Iris pigment epithelial cell (primary cell): ENCODE results near the gene TMEM52B.
A peak's percentile ranks its signal among the peaks of the same experiment; 100 is the strongest.
"Not testable (repeated sequence)": the region's sequence is repeated elsewhere in the genome, so short reads cannot be mapped to it uniquely, and the experiment has no call there.

Source experiments
- DNase-seq: peaks from one replicate; pipeline ENCODE4 v3.0.0-alpha.2; 2011; ENCODE audit warnings: low read depth

TMEM52B gene

DNA sequence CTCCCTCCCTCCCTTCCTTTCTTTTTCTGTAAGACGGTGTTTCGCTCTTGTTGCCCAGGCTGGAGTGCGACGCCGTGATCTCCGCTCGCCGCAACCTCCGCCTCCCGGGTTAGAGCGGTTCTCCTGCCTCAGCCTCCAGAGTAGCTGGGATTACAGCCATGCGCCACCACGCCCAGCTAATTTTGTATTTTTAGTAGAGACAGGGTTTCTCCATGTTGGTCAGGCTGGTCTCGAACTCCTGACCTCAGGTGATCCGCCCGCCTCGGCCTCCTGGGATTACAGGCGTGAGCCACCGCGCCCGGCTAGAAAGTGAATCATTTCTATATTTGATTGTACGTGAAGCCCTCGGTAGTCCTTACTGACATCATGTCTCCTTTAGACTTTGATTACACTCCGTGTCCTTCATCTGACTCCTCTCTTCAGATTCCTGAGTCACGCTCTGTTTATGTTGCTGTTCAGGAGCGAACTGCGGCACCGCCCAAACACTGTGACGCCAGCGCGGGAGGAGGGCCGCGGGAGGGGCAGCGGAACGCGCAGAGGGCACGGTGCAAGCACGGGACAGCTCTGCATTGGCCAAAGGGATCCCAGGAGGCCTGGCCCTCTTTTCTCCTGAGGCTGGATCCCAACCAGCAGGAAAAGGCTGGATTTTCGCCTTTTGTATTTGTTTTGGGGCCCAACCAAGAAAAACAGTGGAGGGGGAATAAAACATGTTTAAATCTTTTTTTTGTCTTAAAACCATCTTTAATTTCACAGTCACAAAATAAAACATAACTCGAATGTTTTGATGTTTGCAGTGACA, 33.3 kb downstream of the TMEM52B start:
- peak; percentile 100 for DNase-seq

DNA sequence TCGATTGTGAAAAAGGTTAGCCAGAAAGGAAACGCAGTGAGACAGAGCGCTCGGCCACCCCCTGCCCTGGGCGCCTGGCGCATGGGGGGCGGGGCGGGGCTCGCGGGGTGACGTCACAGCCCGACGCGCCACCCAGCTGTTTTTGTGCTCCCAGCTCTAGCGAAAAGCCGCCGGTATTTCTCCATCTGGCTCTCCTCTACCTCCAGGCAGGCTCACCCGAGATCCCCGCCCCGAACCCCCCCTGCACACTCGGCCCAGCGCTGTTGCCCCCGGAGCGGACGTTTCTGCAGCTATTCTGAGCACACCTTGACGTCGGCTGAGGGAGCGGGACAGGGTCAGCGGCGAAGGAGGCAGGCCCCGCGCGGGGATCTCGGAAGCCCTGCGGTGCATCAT, 33.9 kb downstream of the TMEM52B start, which contains the start of gene GABARAPL1:
TSS of gene GABARAPL1 (plus strand) at position 139 of the 393 bp plus-strand sequence. CDS start at position 392, 253 bp downstream.
- DNase-seq: peak; percentile 87

DNA sequence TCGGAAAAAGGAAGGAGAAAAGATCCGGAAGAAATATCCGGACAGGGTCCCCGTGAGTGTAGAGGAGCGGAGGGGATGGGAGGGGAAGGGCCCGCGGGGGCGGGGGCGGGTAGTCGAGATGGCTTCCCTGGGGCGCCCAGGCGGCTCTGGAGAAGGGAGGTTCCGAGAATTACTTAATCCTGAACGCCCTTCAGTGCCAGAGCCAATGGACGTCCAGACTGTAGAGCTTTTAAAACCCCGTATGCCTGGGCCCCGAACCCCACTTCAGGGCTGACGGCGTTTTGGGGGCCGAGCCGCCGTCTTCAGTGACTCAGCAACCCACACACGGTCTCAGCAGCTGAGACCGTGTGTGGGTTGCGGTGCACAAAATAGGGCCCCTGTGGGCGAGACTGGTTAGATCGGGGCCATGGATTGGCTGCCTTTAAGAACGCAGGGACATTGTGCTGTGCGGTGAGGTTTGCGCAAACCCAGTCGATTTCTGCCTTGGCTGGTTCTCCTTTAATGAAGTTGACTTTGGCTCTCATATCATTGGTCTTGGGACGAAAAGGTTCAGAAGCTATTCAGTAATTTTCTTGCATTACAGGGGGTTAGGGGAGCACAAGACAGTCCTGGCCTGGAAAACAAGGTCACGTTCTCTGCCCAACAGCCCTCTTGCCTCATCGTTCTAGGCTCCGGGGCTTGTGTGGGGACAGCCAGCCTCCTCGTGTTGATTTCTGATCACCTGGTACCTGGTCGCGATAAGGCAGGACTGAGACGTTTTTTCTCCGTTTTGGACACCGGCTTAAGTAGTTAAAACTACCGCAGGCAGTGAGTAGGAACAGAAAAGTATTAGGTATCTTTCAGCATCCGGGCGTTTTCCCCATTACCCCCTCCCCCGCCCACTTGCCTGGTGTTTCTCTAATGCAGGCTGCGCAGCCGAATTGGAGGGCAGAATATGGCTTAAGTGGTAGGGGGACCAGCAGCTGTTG, 34.6 kb downstream of the TMEM52B start:
- peak; percentile 96 for DNase-seq

DNA sequence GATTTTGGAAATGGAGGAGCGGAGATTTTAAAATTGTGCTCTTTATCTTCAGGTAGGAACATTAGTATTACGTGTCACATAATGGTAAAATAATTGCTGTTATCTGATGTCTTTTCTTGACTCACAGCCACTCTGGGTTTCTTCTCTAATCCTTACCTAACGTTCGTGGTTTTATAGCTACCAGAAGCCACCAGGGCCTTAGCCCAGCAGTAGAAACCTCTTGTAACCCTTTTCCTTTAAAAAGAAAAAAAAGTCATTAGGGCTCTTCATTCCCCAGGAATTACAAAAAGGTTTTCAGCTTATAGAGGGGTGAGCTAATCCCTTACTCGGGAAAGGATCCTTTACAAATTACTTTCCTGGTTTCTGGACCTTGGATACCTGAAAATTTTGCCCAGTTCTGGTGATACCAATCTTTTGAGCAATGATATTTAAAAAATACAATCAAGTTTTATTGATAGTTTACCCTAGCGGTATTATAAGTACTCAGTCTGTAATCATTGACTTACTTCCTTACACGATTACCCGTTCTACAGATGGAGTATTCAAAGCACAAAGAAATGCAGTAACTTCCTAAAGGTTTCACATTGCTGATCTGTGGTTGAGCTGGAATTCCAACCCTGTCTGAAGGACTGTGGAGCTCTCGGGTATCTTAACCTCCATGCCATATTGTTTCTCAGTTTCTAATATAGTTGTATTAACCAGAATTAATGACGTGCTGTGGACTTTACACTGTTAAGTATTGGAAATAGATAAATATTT, 35.5 kb downstream of the TMEM52B start:
- peak; percentile 88 for DNase-seq

DNA sequence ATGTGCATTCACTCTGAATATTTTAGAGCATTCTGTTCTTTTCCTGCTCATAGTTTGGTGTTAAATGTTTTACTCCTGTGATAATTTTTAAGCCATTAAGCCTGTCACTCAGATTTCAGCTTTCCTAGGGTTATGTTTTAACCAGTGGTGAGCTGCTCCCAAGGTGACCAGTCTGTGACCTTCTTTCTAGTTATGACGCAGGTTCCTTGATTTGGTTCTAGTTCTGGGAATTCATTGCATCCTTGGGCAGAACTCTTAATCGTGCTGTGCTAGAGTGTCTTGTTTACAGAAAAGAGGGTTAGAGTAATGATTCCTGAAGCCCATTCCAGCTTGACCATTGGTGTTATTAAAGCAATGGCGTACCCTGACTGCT, 36.0 kb downstream of the TMEM52B start:
- peak; percentile 63 for DNase-seq

DNA sequence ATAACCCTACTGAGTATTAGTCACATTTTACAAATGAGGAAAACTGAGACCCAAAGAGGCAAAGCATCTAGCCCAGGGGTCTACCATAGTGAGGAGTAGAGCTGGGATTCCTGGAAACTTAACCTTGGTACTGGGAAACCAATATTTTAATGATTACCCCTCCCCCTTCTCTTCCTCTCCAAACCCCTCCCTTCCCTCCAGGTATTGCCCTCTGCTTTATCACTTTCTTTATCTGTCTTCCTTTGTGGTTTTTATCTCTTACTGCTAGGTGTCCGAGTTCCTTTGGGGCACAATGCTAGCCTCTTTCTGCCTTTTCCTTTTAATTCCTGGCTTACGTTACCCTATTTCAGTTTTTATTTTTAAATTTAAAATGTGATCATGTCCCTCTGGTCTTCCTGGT, 36.6 kb downstream of the TMEM52B start:
- no peak for DNase-seq

DNA sequence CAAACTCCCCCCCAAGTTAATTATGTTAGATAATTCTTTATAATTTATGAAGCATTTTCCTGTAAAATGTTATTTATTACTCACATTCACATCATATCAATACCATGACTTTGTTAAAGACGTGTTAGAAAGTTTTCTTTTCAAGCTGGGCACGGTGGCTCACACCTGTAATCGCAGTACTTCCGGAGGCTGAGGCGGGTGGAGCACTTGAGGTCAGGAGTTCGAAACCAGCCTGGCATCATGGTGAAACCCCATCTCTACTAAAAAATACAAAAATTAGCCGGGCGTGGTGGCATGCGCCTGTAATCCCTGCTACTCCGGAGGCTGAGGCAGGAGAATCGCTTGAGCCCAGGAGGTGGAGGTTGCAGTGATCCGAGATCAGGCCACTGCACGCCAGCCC, 37.1 kb downstream of the TMEM52B start:
- DNase-seq: not testable (repeated sequence)

DNA sequence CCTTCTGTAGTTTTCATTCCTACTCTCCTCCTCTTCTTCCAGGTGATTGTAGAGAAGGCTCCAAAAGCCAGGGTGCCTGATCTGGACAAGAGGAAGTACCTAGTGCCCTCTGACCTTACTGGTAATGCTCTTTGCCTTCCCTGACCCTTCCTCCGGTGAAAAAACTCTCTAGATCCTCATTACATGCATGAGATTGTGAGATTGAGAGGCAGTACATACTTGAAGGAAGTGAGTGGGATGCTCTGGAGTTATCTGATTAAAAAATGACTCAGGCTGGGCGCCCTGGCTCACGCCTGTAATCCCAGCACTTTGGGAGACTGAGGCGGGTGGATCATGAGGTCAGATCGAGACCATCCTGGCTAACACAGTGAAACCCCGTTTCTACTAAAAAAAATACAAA, 39.2 kb downstream of the TMEM52B start:
- DNase-seq: no peak

DNA sequence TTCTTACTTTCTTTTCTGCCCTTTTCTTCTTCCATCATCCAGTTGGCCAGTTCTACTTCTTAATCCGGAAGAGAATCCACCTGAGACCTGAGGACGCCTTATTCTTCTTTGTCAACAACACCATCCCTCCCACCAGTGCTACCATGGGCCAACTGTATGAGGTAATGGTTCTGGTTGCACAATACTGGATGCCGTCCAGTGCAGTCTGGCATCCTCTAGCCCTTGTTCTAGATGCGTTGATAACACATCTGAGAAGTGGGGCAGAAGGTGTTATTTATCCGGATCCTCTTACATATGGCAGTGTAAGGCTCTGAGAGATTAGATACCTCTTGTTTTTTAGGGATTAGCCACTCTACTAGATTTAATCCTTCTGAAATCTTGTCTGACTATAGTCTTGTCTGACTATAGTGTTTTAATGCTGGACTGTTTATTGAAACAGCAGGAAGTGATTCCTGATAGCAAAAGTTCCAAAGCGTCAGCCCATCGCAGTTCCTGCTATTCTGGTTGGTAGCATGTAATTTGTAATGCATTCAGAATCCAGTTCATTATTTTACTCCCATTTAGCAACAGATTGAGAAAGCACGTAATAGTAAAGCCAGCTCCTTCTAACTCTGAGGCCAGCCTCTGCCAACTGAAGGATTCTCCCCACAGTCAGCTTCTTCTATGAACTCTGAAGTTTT, 41.7 kb downstream of the TMEM52B start:
- peak; percentile 94 for DNase-seq

DNA sequence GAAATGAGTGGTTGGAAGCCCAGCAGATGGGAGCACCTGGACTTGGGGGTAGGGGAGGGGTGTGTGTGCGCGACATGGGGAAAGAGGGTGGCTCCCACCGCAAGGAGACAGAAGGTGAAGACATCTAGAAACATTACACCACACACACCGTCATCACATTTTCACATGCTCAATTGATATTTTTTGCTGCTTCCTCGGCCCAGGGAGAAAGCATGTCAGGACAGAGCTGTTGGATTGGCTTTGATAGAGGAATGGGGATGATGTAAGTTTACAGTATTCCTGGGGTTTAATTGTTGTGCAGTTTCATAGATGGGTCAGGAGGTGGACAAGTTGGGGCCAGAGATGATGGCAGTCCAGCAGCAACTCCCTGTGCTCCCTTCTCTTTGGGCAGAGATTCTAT, 43.0 kb downstream of the TMEM52B start:
- DNase-seq: no peak

DNA sequence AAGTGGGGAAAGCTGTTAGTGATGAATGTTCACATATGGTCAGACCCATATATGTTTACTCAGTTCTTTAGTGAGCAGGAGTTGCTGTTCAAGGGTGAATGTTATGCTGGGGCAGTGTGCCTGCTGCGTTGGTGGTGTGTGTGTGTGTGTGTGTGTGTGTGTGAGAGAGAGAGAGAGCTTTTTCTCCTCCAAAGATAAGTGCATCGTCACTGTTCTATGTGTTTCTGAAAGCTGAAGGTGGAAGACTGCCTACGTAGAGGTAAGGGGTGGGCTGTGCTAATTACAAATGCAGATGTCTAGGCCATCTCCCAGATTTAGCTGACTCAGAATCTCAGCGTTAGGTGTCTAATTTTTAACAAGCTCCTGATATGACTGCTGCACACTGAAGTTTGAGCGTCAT, 44.4 kb downstream of the TMEM52B start:
- DNase-seq: no peak

DNA sequence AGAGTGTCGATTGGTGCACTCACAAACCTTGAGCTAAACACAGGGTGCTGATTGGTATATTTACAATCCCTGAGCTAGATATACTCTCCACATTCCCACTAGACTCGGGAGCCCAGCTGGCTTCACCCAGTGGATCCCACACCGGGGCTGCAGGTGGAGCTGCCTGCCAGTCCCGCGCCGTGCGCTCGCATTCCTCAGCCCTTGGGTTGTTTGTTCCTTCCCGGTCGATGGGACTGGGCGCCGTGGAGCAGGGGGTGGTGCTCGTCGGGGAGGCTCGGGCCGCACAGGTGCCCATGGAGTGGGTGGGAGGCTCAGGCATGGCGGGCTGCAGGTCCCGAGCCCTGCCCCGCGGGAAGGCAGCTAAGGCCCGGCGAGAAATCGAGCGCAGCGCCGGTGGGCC, 46.6 kb downstream of the TMEM52B start:
- not testable (repeated sequence) for DNase-seq

DNA sequence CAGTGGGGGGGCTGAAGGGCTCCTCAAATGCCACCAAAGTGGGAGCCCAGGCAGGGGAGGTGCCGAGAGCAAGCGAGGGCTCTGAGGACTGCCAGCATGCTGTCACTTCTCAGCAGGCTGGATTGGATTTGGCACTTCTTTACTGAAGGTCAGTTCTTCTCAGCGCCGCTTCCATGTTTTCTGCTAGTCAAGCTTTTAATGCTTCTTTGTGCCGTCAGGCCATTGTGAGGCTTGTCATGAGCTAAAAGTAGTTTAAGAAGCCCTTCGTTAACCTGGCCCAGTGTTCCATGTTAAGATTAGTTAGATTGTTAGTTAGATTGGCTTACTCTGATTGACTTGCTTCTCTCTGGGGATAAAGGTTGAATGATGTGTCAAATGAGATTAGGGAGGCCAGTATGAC, 47.3 kb downstream of the TMEM52B start:
- no peak for DNase-seq

DNA sequence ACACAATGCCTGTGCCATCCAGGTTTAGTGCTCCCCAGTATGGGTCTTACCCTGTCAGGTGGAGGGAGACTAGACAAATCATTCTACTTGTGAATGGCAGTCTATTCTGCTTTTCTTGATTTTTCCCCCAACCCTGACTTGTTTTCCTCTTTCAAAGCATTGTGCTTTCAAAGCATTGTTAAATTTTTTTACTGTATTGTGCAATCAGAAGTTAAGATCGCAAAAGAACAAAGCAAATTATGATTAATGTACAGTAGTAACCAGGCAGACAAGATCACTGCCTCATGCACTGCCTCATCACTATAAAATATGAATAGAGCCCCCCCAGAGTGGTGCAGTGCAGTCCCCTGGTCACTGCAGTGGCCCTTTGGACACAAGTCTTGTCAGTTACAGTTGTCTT, 47.9 kb downstream of the TMEM52B start:
- no peak for DNase-seq

DNA sequence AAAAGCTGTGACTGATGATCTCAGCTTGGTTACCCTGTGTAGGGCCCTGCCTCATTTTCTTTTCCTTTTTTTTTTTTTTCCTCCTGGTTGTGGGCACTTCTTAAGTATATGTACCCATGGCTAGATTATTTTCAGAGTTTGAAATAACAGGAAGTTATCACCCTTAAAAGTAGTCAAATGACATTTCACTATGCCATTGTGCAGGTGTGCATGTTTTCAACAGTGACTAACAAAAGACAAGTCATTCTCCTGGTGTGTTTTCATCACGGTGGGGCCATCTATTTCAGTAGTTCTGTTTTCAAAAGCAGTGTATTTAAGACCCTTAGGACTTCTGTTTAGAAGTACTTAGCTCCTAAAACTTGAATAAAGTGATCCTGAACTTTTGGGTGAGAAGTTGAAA, 48.8 kb downstream of the TMEM52B start:
- no peak for DNase-seq

DNA sequence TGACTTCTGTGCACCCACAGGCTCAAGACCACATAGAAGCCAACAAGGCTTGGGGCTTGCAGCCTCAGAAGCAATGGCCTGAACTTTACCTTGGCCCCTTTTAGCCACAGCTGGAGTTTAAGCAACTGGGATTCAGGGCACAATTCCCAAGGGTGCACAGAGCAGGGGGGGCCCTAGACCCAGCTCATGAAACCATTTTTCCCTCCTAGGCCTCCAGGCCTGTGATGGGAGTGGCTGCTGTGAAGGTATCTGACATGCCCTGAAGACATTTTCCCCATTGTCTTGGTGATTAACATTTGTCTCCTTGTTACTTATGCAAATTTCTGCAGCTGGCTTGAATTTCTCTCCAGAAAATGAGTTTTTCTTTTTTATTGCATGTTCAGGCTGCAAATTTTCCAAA, 55.7 kb downstream of the TMEM52B start:
- no peak for DNase-seq

DNA sequence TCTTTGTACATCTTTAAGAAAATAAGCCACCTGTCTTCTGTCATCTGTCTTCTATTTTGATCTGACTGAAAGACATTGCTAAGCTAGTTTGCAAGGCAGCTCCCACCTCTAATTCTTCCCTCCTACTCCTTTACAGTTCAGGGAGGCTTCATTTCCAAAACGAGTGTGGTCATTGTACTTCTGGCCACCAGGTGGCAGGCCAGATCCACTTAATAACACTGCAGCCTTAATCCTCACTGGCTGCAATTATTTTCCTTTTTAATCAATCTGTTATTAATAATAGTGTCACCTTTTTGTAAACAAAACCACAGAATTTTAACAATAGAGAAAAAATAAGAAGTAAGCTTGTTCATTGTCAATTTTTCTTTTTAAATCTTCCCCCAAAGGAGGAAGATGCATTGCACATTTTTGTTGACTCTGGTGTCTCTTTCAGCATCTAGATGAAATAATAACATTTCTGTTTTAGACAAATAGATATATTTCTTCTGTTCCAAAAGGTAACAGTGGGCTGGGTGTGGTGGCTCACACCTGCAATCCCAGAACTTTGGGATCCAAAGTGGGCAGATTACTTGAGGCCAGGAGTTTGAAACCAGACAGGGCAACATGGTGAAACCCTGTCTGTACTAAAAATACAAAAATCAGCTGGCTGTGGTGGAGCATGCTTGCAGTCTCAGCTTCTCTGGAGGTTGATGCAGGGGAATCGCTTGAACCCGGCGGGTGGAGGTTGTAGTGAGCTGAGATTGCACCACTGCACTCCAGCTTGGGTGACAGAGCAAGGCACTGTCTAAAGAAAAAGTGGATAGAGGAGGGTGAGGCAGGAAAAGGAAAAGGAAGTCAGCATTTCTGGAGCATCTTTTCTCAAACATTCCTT, 57.2 kb downstream of the TMEM52B start:
- peak; percentile 47 for DNase-seq

DNA sequence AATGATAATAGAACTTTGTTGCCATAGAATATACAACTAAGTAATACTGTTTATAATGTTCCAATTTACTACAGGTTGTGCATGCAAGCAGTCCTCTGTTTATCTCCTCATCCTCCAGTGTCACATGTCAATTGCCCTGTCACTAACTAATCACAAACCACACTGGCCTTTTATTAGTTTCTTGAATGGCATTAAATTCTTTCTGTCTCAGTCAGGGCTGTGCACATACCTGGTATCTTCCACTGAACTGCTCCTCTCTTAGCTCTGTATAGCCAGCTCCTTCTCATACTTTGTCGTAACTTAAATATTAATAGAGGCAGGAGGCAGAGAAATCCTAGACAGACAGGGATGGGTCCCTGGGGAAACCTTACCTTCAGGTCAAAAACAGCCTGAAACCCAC, 57.9 kb downstream of the TMEM52B start:
- DNase-seq: no peak

DNA sequence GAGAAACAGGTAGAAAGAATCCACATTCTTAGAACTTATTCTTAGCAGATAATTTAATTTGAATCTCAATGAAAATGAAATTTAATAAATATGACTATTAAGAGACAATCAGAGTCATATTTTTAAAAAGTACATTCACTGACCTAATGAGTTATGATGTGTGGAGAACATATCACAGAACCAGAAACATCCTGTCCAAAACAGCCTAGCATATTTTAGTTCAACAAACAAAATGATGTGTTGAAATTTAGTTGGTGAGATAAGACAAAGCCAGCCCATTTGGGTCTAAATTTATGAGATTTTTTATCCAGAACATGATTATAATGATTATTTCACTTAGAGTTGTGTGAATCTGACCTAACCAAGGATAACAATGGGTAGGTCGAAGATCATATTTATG, 59.7 kb downstream of the TMEM52B start:
- no peak for DNase-seq

DNA sequence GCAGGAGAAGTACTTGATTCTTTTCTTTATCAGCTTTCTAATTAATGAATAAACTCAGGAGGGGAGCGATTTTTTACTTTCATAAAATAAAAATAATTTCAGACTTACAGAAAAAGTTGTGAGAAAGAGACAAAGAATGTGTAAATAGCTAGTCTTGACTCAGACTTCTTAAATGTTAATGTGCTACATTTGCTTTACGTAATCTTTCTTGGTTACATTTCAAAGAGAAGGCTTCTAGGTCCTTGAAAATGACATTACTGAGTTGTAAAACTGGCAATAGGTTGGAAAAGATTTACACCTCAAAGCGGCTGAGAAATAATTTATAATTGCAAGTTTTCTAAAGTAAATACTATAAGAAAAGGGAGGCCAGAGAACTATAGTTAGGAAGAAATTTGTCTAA, 62.5 kb downstream of the TMEM52B start:
- DNase-seq: peak; percentile 60
